Hepatocyte (in vitro differentiated cells): Measurements from ENCODE around the gene GMPR. TPM values are rescaled to one million over a fixed set of nuclear protein-coding genes. Genes with fewer than 3 reads are reported as not detected.

ENCODE experiments used
- DNase-seq: peaks from one replicate; pipeline ENCODE4 v3.0.0-alpha.2; 2016; ENCODE audit warnings: low spot score
- H2AFZ ChIP-seq: fragments of 200-600 bp; sonication (generic); 2 replicates; pipeline ENCODE4 v1.6.0; 2016; ENCODE audit warnings: antibody characterized with exemption, mild to moderate bottlenecking
- H3K27ac ChIP-seq: fragments of 200-600 bp; sonication (generic); 2 replicates; pipeline ENCODE4 v1.5.1; 2016; ENCODE audit warnings: mild to moderate bottlenecking
- H3K27me3 ChIP-seq: fragments of 200-600 bp; sonication (generic); 2 replicates; pipeline ENCODE4 v1.6.1; 2016
- H3K36me3 ChIP-seq: fragments of 200-600 bp; sonication (generic); replicated peaks from 2 replicates; pipeline ENCODE4 v1.5.1; 2016; ENCODE audit warnings: low read depth; ENCODE audit not compliant: insufficient read depth
- H3K4me1 ChIP-seq: fragments of 200-600 bp; sonication (generic); 2 replicates; pipeline ENCODE4 v1.5.1; 2016; ENCODE audit warnings: mild to moderate bottlenecking, moderate library complexity; ENCODE audit not compliant: insufficient read depth
- H3K4me2 ChIP-seq: fragments of 200-600 bp; sonication (generic); 2 replicates; pipeline ENCODE4 v1.6.0; 2016
- H3K4me3 ChIP-seq: fragments of 200-600 bp; sonication (generic); 2 replicates; pipeline ENCODE4 v1.5.1; 2016; ENCODE audit warnings: mild to moderate bottlenecking
- H3K79me2 ChIP-seq: fragments of 200-600 bp; sonication (generic); 2 replicates; pipeline ENCODE4 v1.6.0; 2017; ENCODE audit warnings: mild to moderate bottlenecking
- H3K9me2 ChIP-seq: fragments of 200-600 bp; sonication (generic); replicated peaks from 2 replicates; pipeline ENCODE4 v1.6.0; 2017; ENCODE audit warnings: mild to moderate bottlenecking; ENCODE audit not compliant: insufficient read depth
- H3K9me3 ChIP-seq: fragments of 200-600 bp; sonication (generic); 2 replicates; pipeline ENCODE4 v1.5.1; 2016; ENCODE audit warnings: low read depth, mild to moderate bottlenecking
- H4K20me1 ChIP-seq: fragments of 200-600 bp; sonication (generic); 2 replicates; pipeline ENCODE4 v1.6.0; 2016; ENCODE audit warnings: mild to moderate bottlenecking; ENCODE audit not compliant: insufficient read depth, poor library complexity, severe bottlenecking
- EZH2 ChIP-seq: fragments of 200-600 bp; sonication (generic); IDR thresholded peaks from 2 replicates; pipeline ENCODE4 v1.6.1; 2016; ENCODE audit warnings: antibody characterized with exemption, mild to moderate bottlenecking, borderline replicate concordance
- EZH2phosphoT487 ChIP-seq: fragments of 200-600 bp; sonication (generic); IDR thresholded peaks from one replicate; pipeline ENCODE4 v1.6.1; 2018; ENCODE audit warnings: antibody characterized with exemption, mild to moderate bottlenecking, low read depth, moderate library complexity; ENCODE audit not compliant: unreplicated experiment, severe bottlenecking
- WGBS: methylation state at CpG from one replicate; pipeline ENCODE4 v1.1.6; 2016; ENCODE audit warnings: low lambda C conversion rate; ENCODE audit errors: missing lambda C conversion rate; 5-methylcytosine and 5-hydroxymethylcytosine counted together
- polyA plus RNA-seq: library from polyadenylated mRNA; unstranded; fragments of >200 nt; fragmentation: Nextera tagmentation; extraction: Ambion mirVana; gene quantifications from 2 replicates; pipeline ENCODE4 v1.2.1, GENCODE V29; 2016
- total RNA-seq: library from RNA; depleted of rRNA; stranded (reverse); fragments of >200 nt; gene quantifications from 2 replicates; pipeline ENCODE4 v1.2.3, GENCODE V29; 2014
- TF ChIP-seq, protein P1 (sequence below): fragments of 200-600 bp; sonication (generic); IDR thresholded peaks from 2 replicates; pipeline ENCODE4 v1.5.1; 2016; ENCODE audit warnings: antibody characterized with exemption, mild to moderate bottlenecking; ENCODE audit not compliant: poor library complexity

GMPR gene
- total and polyA plus RNA-seq, 2 experiments from 2014 or later = 6.1 to 16.5 TPM

DNA sequence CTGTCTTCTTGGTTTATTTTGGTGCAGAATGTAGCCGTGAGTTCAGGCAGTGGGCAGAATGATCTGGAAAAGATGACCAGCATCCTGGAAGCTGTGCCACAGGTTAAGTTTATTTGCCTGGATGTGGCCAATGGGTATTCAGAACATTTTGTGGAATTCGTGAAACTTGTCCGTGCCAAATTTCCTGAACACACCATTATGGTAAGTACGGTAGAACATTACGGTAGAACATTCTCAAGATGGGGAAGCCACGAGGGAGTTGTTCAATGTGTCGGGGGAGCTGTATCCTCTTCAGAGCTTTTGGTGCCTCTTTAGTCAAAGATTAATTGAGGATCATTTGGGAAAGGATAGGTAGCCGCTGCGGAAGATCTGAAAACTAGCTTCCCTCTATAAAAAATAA lies 16.1 kb downstream of the GMPR start:
- H3K27me3 ChIP-seq = no peaks in the 10 kb centered on the region
- no peaks in the 10 kb centered on the region for H3K9me3 ChIP-seq
- WGBS = 95% methylated on average over 9 of the region's 9 CpGs
- no peaks in the 10 kb centered on the region for H3K9me2 ChIP-seq
- TF ChIP-seq, protein P1, sequence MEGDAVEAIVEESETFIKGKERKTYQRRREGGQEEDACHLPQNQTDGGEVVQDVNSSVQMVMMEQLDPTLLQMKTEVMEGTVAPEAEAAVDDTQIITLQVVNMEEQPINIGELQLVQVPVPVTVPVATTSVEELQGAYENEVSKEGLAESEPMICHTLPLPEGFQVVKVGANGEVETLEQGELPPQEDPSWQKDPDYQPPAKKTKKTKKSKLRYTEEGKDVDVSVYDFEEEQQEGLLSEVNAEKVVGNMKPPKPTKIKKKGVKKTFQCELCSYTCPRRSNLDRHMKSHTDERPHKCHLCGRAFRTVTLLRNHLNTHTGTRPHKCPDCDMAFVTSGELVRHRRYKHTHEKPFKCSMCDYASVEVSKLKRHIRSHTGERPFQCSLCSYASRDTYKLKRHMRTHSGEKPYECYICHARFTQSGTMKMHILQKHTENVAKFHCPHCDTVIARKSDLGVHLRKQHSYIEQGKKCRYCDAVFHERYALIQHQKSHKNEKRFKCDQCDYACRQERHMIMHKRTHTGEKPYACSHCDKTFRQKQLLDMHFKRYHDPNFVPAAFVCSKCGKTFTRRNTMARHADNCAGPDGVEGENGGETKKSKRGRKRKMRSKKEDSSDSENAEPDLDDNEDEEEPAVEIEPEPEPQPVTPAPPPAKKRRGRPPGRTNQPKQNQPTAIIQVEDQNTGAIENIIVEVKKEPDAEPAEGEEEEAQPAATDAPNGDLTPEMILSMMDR = no peak
- no peak for TF ChIP-seq EZH2phosphoT487
- TF ChIP-seq EZH2 = no peak
- no peaks in the 10 kb centered on the region for H4K20me1 ChIP-seq
- H3K36me3 ChIP-seq = no peaks in the 10 kb centered on the region
- no peaks in the 10 kb centered on the region for H3K4me1 ChIP-seq
- H2AFZ ChIP-seq = no peak overlapping the region
- no peak overlapping the region for H3K4me2 ChIP-seq
- no peak overlapping the region for H3K4me3 ChIP-seq
- H3K27ac ChIP-seq = no peak overlapping the region
- no peak for DNase-seq
- H3K79me2 ChIP-seq = no peaks in the 10 kb centered on the region

- no peaks in the 10 kb centered on the region for H3K4me1 ChIP-seq
- H3K4me3 ChIP-seq = no peak overlapping the region
- no peak overlapping the region for H3K4me2 ChIP-seq
- DNase-seq = no peak
- H4K20me1 ChIP-seq = no peaks in the 10 kb centered on the region
- no peaks in the 10 kb centered on the region for H3K79me2 ChIP-seq
- WGBS = 51% methylated on average over 2 of the region's 2 CpGs
- no peak overlapping the region for H2AFZ ChIP-seq
- no peaks in the 10 kb centered on the region for H3K9me2 ChIP-seq
- H3K9me3 ChIP-seq = no peaks in the 10 kb centered on the region
- H3K27me3 ChIP-seq = no peaks in the 10 kb centered on the region
- TF ChIP-seq EZH2phosphoT487 (no peak), EZH2 (no peak)
- TF ChIP-seq, protein P1 = no peak
- H3K27ac ChIP-seq = no peak overlapping the region
- H3K36me3 ChIP-seq = no peaks in the 10 kb centered on the region
Observed at GRCh38 chr6:16256781-16257180, 18.4 kb downstream of the GMPR start.

DNA sequence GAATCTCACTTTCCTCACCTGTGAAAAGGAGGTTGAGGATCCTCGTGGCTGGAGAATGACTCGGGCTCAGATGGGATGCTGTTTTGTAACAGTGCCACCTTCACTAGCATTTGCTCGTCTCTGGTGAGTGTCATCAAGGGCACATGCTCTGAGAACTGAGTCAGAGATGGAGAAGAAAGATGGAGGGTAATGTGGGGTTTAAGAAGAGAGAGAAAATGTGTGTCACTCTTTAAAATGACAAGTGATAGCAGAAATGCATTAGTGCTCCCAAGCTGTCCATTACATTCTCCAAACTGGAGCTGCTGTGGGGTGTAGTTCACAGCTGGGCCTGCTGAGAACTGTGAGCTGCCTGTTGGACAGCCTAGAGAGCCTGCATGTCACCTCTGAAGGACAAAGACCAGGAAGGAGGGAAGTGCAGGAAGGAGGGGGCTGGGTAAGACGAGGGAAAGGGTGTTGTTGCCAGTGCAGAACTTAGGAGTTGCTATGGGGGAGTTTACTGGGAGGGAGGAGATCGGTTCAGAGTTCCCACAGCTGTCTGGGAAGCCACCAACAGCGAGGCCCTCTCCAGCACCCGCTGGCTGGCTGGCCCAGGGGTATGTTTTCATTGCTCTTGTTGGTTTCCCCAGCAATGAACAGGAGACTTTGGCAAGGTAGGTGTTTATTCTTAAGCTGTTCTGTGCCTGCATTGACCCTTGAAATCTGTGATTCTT lies 19.8 kb downstream of the GMPR start:
- Histone ChIP-seq H3K36me3 (no peaks in the 10 kb centered on the region), H3K9me2 (no peaks in the 10 kb centered on the region), H2AFZ (no peak overlapping the region), H3K4me3 (no peak overlapping the region), H3K9me3 (no peaks in the 10 kb centered on the region), H3K27ac (no peak overlapping the region), H3K4me1 (no peaks in the 10 kb centered on the region), H3K4me2 (no peak overlapping the region), H4K20me1 (no peaks in the 10 kb centered on the region), H3K79me2 (no peaks in the 10 kb centered on the region), H3K27me3 (no peaks in the 10 kb centered on the region)
- TF ChIP-seq, protein P1 = no peak
- TF ChIP-seq EZH2 (no peak), EZH2phosphoT487 (no peak)
- WGBS = 58% methylated on average over 7 of the region's 7 CpGs
- no peak for DNase-seq
